Thymus (tissue), 11 donors: ENCODE data around the gene PLEKHG7. TPM values are rescaled to one million over a fixed set of nuclear protein-coding genes. Genes with fewer than 3 reads are reported as not detected.

Experiments
- DNase-seq, 9 donors: peaks; one replicate each; pipeline ENCODE4 v3.0.0-alpha.2; 2013; ENCODE audit warnings: low spot score in 9 of 9, low read depth in 6 of 9, missing footprints in 1 of 9
- H3K27ac ChIP-seq, 2 donors: one replicate each; pipeline ENCODE4 v1.5.1; 2013; ENCODE audit warnings: control low read depth in 1 of 2, low read depth in 1 of 2, low read length in 1 of 2, mild to moderate bottlenecking in 1 of 2, moderate library complexity in 1 of 2
- H3K27me3 ChIP-seq, 2 donors: one replicate each; pipeline ENCODE4 v1.5.1; 2013; ENCODE audit warnings: low read length in 1 of 2; ENCODE audit not compliant: control insufficient read depth in 2 of 2, insufficient read depth in 1 of 2
- H3K36me3 ChIP-seq, 2 donors: one replicate each; pipeline ENCODE4 v1.5.1; 2013; ENCODE audit warnings: low read length in 1 of 2, mild to moderate bottlenecking in 1 of 2, moderate library complexity in 1 of 2; ENCODE audit not compliant: control insufficient read depth in 2 of 2, insufficient read depth in 2 of 2
- H3K4me1 ChIP-seq, 2 donors: one replicate each; pipeline ENCODE4 v1.5.1; 2013; ENCODE audit warnings: low read length in 2 of 2; ENCODE audit not compliant: control insufficient read depth in 2 of 2, insufficient read depth in 2 of 2
- H3K4me3 ChIP-seq, 2 donors: one replicate each; pipeline ENCODE4 v1.5.1; 2013; ENCODE audit warnings: low read length in 2 of 2, control low read depth in 1 of 2, mild to moderate bottlenecking in 1 of 2
- H3K9me3 ChIP-seq, 2 donors: one replicate each; pipeline ENCODE4 v1.5.1; 2013; ENCODE audit warnings: low read length in 1 of 2, mild to moderate bottlenecking in 1 of 2; ENCODE audit not compliant: control insufficient read depth in 2 of 2, insufficient read depth in 1 of 2
- WGBS: extraction: QIAGEN DNeasy Blood & Tissue Kit; methylation state at CpG from one replicate; pipeline ENCODE4 v1.1.7; 2013; 5-methylcytosine and 5-hydroxymethylcytosine counted together
- polyA plus RNA-seq: library from polyadenylated mRNA; stranded (reverse); fragments of 200-250 nt; gene quantifications from one replicate; pipeline ENCODE4 v1.2.3, GENCODE V29; 2013
- total RNA-seq: library from RNA; stranded (reverse); fragments of 120-200 nt; gene quantifications from one replicate; pipeline ENCODE4 v1.2.4, GENCODE V29; 2013
- donor health status: healthy.

PLEKHG7 gene
- total and polyA plus RNA-seq, 2 donors: 0.14 to 0.73 TPM

- no peaks in the 10 kb centered on the region for H3K9me3 ChIP-seq
- no peaks in the 10 kb centered on the region for H3K27me3 ChIP-seq
- WGBS: 93% methylated on average over 10 of the region's 10 CpGs
- H3K4me1 ChIP-seq: no peaks in the 10 kb centered on the region
- H3K36me3 ChIP-seq: no peaks in the 10 kb centered on the region
- no peak overlapping the region for H3K27ac ChIP-seq
- H3K4me3 ChIP-seq: no peak overlapping the region
- no peak for DNase-seq
Measured at GRCh38 chr12:92753976-92754885, 51.4 kb downstream of the PLEKHG7 start.

GRCh38 chr12:92756898-92757596 is 54.3 kb downstream of the PLEKHG7 start:
- DNase-seq: no peak
- H3K4me1 ChIP-seq: no peaks in the 10 kb centered on the region
- no peaks in the 10 kb centered on the region for H3K9me3 ChIP-seq
- H3K27ac ChIP-seq: no peak overlapping the region
- 96% methylated on average over 3 of the region's 3 CpGs for WGBS
- H3K27me3 ChIP-seq: no peaks in the 10 kb centered on the region
- no peak overlapping the region for H3K4me3 ChIP-seq
- H3K36me3 ChIP-seq: no peaks in the 10 kb centered on the region

GRCh38 chr12:92757597-92758121 is 54.9 kb downstream of the PLEKHG7 start:
- Histone ChIP-seq H3K4me3 (no peak overlapping the region), H3K36me3 (no peaks in the 10 kb centered on the region), H3K4me1 (no peaks in the 10 kb centered on the region), H3K9me3 (no peaks in the 10 kb centered on the region), H3K27me3 (no peaks in the 10 kb centered on the region), H3K27ac (no peak overlapping the region)
- DNase-seq: no peak
- WGBS: 87% methylated on average over 5 of the region's 5 CpGs

GRCh38 chr12:92759634-92760268 is 57.0 kb downstream of the PLEKHG7 start:
- H3K4me1 ChIP-seq: no peaks in the 10 kb centered on the region
- H3K4me3 ChIP-seq: no peak overlapping the region
- 93% methylated on average over 3 of the region's 3 CpGs for WGBS
- no peak overlapping the region for H3K27ac ChIP-seq
- no peaks in the 10 kb centered on the region for H3K9me3 ChIP-seq
- no peaks in the 10 kb centered on the region for H3K27me3 ChIP-seq
- no peak for DNase-seq
- no peaks in the 10 kb centered on the region for H3K36me3 ChIP-seq

GRCh38 chr12:92762773-92763172 is 60.0 kb downstream of the PLEKHG7 start:
- H3K4me3 ChIP-seq: no peak overlapping the region
- no peak for DNase-seq
- no peaks in the 10 kb centered on the region for H3K36me3 ChIP-seq
- H3K9me3 ChIP-seq: no peaks in the 10 kb centered on the region
- H3K4me1 ChIP-seq: no peaks in the 10 kb centered on the region
- no peak overlapping the region for H3K27ac ChIP-seq
- no peaks in the 10 kb centered on the region for H3K27me3 ChIP-seq
- 97% methylated on average over 5 of the region's 5 CpGs for WGBS

- Histone ChIP-seq H3K27me3 (no peaks in the 10 kb centered on the region), H3K4me3 (no peak overlapping the region), H3K4me1 (peaks cover 6 to 7% of the 10 kb centered on the region in 2 donors), H3K9me3 (no peaks in the 10 kb centered on the region), H3K27ac (no peak overlapping the region), H3K36me3 (no peaks in the 10 kb centered on the region)
- 91% methylated on average over 5 of the region's 5 CpGs for WGBS
- DNase-seq: no peak
Measured at GRCh38 chr12:92764831-92765230, 62.0 kb downstream of the PLEKHG7 start.

GRCh38 chr12:92765871-92766270 is 63.1 kb downstream of the PLEKHG7 start:
- no peaks in the 10 kb centered on the region for H3K9me3 ChIP-seq
- H3K27ac ChIP-seq: no peak overlapping the region
- no peaks in the 10 kb centered on the region for H3K36me3 ChIP-seq
- WGBS: 85% methylated on average over 1 of the region's 1 CpG
- no peak overlapping the region for H3K4me3 ChIP-seq
- no peaks in the 10 kb centered on the region for H3K27me3 ChIP-seq
- no peak for DNase-seq
- H3K4me1 ChIP-seq: peaks cover 6 to 7% of the 10 kb centered on the region in 2 donors

GRCh38 chr12:92769124-92769901 is 66.5 kb downstream of the PLEKHG7 start:
- Histone ChIP-seq H3K4me3 (peak overlapping the region in 1 of 2 donors; percentile 4), H3K4me1 (peaks cover 6 to 7% of the 10 kb centered on the region in 2 donors), H3K27me3 (no peaks in the 10 kb centered on the region), H3K36me3 (no peaks in the 10 kb centered on the region), H3K9me3 (no peaks in the 10 kb centered on the region), H3K27ac (peak overlapping the region; percentile 31 to 46)
- peak in 8 of 9 donors; percentile 9 to 69 (median 34) for DNase-seq
- 37% methylated on average over 4 of the region's 4 CpGs for WGBS
